HUES64 (cell line): ENCODE measurements around the gene NDUFV3.
"Not testable (repeated sequence)": the region's sequence is repeated elsewhere in the genome, so short reads cannot be mapped to it uniquely, and the experiment has no call there.

ENCODE experiments used
- H3K27ac ChIP-seq: 2 replicates; pipeline ENCODE4 v1.7.0; 2013; ENCODE audit warnings: low read depth, low read length, inconsistent platforms
- H3K27me3 ChIP-seq: 2 replicates; pipeline ENCODE4 v1.6.1; 2013; ENCODE audit warnings: mild to moderate bottlenecking, low read length; ENCODE audit not compliant: insufficient read depth
- H3K36me3 ChIP-seq: 2 replicates; pipeline ENCODE4 v1.6.1; 2013; ENCODE audit warnings: mild to moderate bottlenecking, low read length; ENCODE audit not compliant: insufficient read depth
- H3K4me1 ChIP-seq: 2 replicates; pipeline ENCODE4 v1.6.1; 2013; ENCODE audit warnings: mild to moderate bottlenecking, low read length, moderate library complexity; ENCODE audit not compliant: insufficient read depth
- H3K4me3 ChIP-seq: 2 replicates; pipeline ENCODE4 v1.5.1; 2013; ENCODE audit warnings: mild to moderate bottlenecking, low read length, moderate library complexity
- H3K9ac ChIP-seq: 2 replicates; pipeline ENCODE4 v1.6.1; 2013; ENCODE audit warnings: mild to moderate bottlenecking, low read depth, low read length
- H3K9me3 ChIP-seq: 2 replicates; pipeline ENCODE4 v1.6.1; 2013; ENCODE audit warnings: low read depth, low read length; ENCODE audit not compliant: insufficient read depth
- WGBS: fragments of 150-250, 120-280 bp; methylation state at CpG from one replicate; pipeline ENCODE4 v1.1.7; 2013; ENCODE audit warnings: missing lambda C conversion rate; 5-methylcytosine and 5-hydroxymethylcytosine counted together

Gene NDUFV3

GRCh38 chr21:42868196-42868595, 24.9 kb upstream of the NDUFV3 start:
- Histone ChIP-seq H3K9me3 (no peaks in the 10 kb centered on the region), H3K9ac (no peak overlapping the region), H3K4me1 (no peaks in the 10 kb centered on the region), H3K27me3 (no peaks in the 10 kb centered on the region), H3K27ac (no peak overlapping the region), H3K36me3 (peaks cover 84% of the 10 kb centered on the region), H3K4me3 (no peak overlapping the region)
- WGBS: 92% methylated on average over 10 of the region's 10 CpGs

GRCh38 chr21:42873096-42873495, 20.0 kb upstream of the NDUFV3 start:
- 97% methylated on average over 7 of the region's 7 CpGs for WGBS
- H3K36me3 ChIP-seq: peaks cover 81% of the 10 kb centered on the region

GRCh38 chr21:42875811-42876210, 17.3 kb upstream of the NDUFV3 start:
- H3K4me3 ChIP-seq, H3K9me3 ChIP-seq, H3K4me1 ChIP-seq, H3K27me3 ChIP-seq, H3K27ac ChIP-seq, H3K9ac ChIP-seq: not testable (repeated sequence)
- 92% methylated on average over 10 of the region's 10 CpGs for WGBS
- H3K36me3 ChIP-seq: peaks cover 56% of the 10 kb centered on the region

More at GRCh38 chr21:42873096-42873495, 20.0 kb upstream of the NDUFV3 start:
- Histone ChIP-seq H3K27ac (no peak overlapping the region), H3K9me3 (no peaks in the 10 kb centered on the region), H3K27me3 (no peaks in the 10 kb centered on the region), H3K9ac (no peak overlapping the region), H3K4me3 (no peak overlapping the region), H3K4me1 (no peaks in the 10 kb centered on the region)

- Histone ChIP-seq H3K27me3 (no peaks in the 10 kb centered on the region), H3K9me3 (no peaks in the 10 kb centered on the region), H3K27ac (peak overlapping the region; percentile 99), H3K9ac (peak overlapping the region; percentile 96), H3K36me3 (peaks cover 27% of the 10 kb centered on the region), H3K4me3 (peak overlapping the region; percentile 75), H3K4me1 (no peaks in the 10 kb centered on the region)
- WGBS: 1% methylated on average over 15 of the region's 15 CpGs
These were observed 14.5 kb upstream of the NDUFV3 start for GRCh38 chr21:42878678-42878992.

GRCh38 chr21:42878993-42879787, 13.9 kb upstream of the NDUFV3 start, which contains the start of gene WDR4:
Gene WDR4, minus strand, starts transcription at chr21:42879539. Its CDS starts 44 bp downstream, at chr21:42879495.
- Histone ChIP-seq H3K4me3 (peak within 1 kb of the TSS; percentile 75), H3K27ac (peak within 1 kb of the TSS; percentile 99), H3K9me3 (no peaks in the 10 kb centered on the region), H3K4me1 (no peaks in the 10 kb centered on the region), H3K36me3 (peaks cover 22% of the 10 kb centered on the region), H3K9ac (peak within 1 kb of the TSS; percentile 96), H3K27me3 (no peaks in the 10 kb centered on the region)
- WGBS: under 1% methylated on average over 80 of the region's 80 CpGs

GRCh38 chr21:42880352-42880751, 12.8 kb upstream of the NDUFV3 start:
- Histone ChIP-seq H3K36me3 (peaks cover 15% of the 10 kb centered on the region), H3K9me3 (no peaks in the 10 kb centered on the region), H3K27ac (no peak overlapping the region), H3K9ac (peak overlapping the region; percentile 96), H3K4me1 (no peaks in the 10 kb centered on the region), H3K27me3 (no peaks in the 10 kb centered on the region), H3K4me3 (peak overlapping the region; percentile 75)
- WGBS: 95% methylated on average over 5 of the region's 6 CpGs

GRCh38 chr21:42883921-42884320, 9.2 kb upstream of the NDUFV3 start:
- WGBS: no CpG with 5 or more reads among the region's 1 CpG
- Histone ChIP-seq H3K4me1 (no peaks in the 10 kb centered on the region), H3K9me3 (no peaks in the 10 kb centered on the region), H3K36me3 (no peaks in the 10 kb centered on the region), H3K4me3 (no peak overlapping the region), H3K27ac (no peak overlapping the region), H3K27me3 (no peaks in the 10 kb centered on the region), H3K9ac (no peak overlapping the region)

- Histone ChIP-seq H3K4me1 (no peaks in the 10 kb centered on the region), H3K27ac (no peak overlapping the region), H3K27me3 (no peaks in the 10 kb centered on the region), H3K36me3 (no peaks in the 10 kb centered on the region), H3K9ac (no peak overlapping the region), H3K4me3 (no peak overlapping the region), H3K9me3 (no peaks in the 10 kb centered on the region)
- 97% methylated on average over 5 of the region's 5 CpGs for WGBS
These were observed 5.8 kb upstream of the NDUFV3 start for GRCh38 chr21:42887326-42887725.

GRCh38 chr21:42892582-42892930, 553 bp upstream of the NDUFV3 start:
- Histone ChIP-seq H3K36me3 (peaks cover 19% of the 10 kb centered on the region), H3K4me1 (no peaks in the 10 kb centered on the region), H3K27me3 (no peaks in the 10 kb centered on the region), H3K9ac (peak overlapping the region; percentile 79), H3K27ac (peak overlapping the region; percentile 86), H3K4me3 (peak overlapping the region; percentile 99), H3K9me3 (no peaks in the 10 kb centered on the region)
- 41% methylated on average over 18 of the region's 18 CpGs for WGBS

- no peak overlapping the region for H3K27ac ChIP-seq
- H3K27me3 ChIP-seq: no peaks in the 10 kb centered on the region
- no peak overlapping the region for H3K9ac ChIP-seq
- no peak overlapping the region for H3K4me3 ChIP-seq
- no peaks in the 10 kb centered on the region for H3K9me3 ChIP-seq
- WGBS: over 99% methylated on average over 4 of the region's 4 CpGs
- H3K36me3 ChIP-seq: peaks cover 84% of the 10 kb centered on the region
- H3K4me1 ChIP-seq: no peaks in the 10 kb centered on the region
These were observed 7.3 kb downstream of the NDUFV3 start for GRCh38 chr21:42900446-42900845.

GRCh38 chr21:42903817-42904216, 10.7 kb downstream of the NDUFV3 start:
- no peaks in the 10 kb centered on the region for H3K27me3 ChIP-seq
- H3K9me3 ChIP-seq: no peaks in the 10 kb centered on the region; the same call in 1 of the 2 replicates
- H3K36me3 ChIP-seq: peaks cover 90% of the 10 kb centered on the region
- H3K27ac ChIP-seq: no peak overlapping the region
- 97% methylated on average over 11 of the region's 11 CpGs for WGBS
- no peak overlapping the region for H3K9ac ChIP-seq
- no peak overlapping the region for H3K4me3 ChIP-seq
- H3K4me1 ChIP-seq: no peaks in the 10 kb centered on the region

GRCh38 chr21:42905195-42905594, 12.1 kb downstream of the NDUFV3 start:
- H3K9ac ChIP-seq: no peak overlapping the region
- H3K27ac ChIP-seq: no peak overlapping the region
- no peaks in the 10 kb centered on the region for H3K27me3 ChIP-seq
- no peaks in the 10 kb centered on the region; the same call in 1 of the 2 replicates for H3K9me3 ChIP-seq
- H3K36me3 ChIP-seq: peaks cover 92% of the 10 kb centered on the region
- no peaks in the 10 kb centered on the region for H3K4me1 ChIP-seq
- no peak overlapping the region for H3K4me3 ChIP-seq
- 97% methylated on average over 8 of the region's 8 CpGs for WGBS
